Activated CD4-positive, alpha-beta T cell treated with anti-CD3 and anti-CD28 coated beads, Interleukin-2, amount 50 U/mL, for 24 hours (primary cell): ENCODE measurements around the gene ABCA12.
"Not testable (repeated sequence)": the region's sequence is repeated elsewhere in the genome, so short reads cannot be mapped to it uniquely, and the experiment has no call there.

Experiments
- DNase-seq, 2 donors: peaks; one replicate each; pipeline ENCODE4 v3.0.0-alpha.2; 2020; ENCODE audit warnings: low read depth in 1 of 2, low spot score in 1 of 2

Gene ABCA12, protein sequence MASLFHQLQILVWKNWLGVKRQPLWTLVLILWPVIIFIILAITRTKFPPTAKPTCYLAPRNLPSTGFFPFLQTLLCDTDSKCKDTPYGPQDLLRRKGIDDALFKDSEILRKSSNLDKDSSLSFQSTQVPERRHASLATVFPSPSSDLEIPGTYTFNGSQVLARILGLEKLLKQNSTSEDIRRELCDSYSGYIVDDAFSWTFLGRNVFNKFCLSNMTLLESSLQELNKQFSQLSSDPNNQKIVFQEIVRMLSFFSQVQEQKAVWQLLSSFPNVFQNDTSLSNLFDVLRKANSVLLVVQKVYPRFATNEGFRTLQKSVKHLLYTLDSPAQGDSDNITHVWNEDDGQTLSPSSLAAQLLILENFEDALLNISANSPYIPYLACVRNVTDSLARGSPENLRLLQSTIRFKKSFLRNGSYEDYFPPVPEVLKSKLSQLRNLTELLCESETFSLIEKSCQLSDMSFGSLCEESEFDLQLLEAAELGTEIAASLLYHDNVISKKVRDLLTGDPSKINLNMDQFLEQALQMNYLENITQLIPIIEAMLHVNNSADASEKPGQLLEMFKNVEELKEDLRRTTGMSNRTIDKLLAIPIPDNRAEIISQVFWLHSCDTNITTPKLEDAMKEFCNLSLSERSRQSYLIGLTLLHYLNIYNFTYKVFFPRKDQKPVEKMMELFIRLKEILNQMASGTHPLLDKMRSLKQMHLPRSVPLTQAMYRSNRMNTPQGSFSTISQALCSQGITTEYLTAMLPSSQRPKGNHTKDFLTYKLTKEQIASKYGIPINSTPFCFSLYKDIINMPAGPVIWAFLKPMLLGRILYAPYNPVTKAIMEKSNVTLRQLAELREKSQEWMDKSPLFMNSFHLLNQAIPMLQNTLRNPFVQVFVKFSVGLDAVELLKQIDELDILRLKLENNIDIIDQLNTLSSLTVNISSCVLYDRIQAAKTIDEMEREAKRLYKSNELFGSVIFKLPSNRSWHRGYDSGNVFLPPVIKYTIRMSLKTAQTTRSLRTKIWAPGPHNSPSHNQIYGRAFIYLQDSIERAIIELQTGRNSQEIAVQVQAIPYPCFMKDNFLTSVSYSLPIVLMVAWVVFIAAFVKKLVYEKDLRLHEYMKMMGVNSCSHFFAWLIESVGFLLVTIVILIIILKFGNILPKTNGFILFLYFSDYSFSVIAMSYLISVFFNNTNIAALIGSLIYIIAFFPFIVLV (N-terminal part only)

DNA sequence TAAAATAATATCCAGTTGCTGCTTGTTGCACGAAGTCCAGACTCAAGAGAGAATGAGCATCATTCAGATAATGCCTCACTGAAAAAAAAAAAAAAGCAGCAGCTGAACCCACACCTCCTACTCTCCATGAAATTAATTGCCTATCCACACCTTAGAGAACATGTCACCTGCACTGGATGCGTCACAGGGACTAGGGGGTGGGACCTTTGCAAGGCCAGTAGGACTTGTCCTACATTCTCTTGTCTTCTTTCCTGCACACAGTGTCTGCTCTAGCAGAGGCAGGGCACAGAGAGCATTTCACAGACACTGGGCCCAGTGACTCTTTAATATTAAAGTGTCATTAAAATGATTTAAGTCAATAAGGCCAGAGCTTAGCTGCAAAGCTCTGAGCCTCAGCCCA, at the start of gene ABCA12:
Gene ABCA12, minus strand, starts transcription at position 148 of the 400 bp plus-strand sequence. CDS start 418 bp downstream, outside the sequence.
- no peak for DNase-seq

DNA sequence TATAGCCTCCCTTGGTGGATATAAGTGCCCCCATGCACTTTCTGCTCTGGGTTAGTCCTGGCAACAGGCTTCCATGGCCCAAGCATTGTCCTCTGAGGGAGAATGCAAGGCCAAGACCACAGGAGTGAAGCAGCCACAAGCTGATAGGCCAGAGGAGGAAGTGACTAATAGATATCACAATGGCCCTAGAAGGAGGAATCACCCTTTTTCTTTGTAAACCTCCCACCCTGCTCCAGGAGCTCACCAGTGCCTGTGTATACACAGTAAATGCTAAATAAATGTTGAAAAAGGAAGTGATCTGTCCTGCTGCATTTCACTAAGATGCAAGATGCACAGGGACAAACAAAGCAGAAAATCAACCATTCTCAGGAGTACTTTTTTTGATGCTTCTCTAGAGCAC, 49.7 kb upstream of the ABCA12 start:
- no peak for DNase-seq

DNA sequence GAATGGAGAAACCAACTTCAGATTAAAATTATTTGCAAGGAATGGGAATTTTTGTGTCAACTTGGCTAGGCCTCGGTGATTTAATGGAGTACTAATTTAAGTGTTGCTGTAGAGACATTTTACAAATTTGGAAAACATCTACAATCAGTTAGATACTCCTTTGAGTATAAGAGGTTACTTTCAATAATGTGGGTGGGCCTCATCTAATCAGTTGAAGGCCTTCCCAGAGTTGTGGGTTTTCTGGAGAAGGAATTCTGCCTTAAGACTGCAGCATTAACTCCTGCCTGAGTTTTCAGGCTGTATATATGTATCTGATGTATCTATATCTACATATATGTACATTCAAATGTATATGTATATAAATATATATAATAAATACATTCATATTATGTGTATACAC, 47.6 kb upstream of the ABCA12 start:
- no peak for DNase-seq

DNA sequence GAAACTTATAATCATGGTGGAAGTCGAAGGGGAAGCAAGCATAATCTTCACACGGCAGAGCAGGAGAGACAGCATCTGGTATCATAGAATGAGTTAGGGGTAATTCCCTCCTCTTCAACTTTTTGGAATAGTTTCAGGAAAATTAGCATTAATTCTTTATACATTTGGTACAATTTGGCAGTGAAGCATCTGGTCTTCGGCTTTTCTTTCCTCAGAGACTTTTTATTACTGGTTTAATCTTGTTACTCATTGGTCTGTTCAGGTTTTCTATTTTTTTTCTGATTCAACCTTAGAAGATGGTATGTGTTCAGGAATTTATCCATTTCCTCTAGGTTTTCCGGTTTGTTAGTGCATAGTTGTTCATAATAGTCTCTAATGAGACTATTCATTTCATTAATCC, 39.7 kb upstream of the ABCA12 start:
- DNase-seq: no peak

DNA sequence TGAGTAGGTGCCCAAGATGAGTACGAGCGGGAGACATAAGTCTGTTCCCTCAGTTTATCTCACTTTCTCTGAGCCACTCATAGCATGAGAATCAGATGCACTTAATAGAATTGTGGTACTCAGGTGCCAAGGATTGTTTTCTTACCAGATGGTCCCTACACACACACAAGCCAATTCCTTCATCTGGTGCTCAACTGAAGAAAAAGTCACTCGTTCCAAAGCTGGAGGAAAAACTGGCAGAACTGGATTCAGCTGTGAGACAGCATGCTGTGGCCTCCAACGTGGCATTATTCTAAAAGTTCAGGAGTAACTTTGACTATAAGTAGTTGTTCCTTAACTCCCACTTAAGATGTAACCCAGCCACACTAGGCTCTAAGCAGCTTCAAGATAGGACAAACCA, 33.4 kb upstream of the ABCA12 start:
- no peak for DNase-seq

DNA sequence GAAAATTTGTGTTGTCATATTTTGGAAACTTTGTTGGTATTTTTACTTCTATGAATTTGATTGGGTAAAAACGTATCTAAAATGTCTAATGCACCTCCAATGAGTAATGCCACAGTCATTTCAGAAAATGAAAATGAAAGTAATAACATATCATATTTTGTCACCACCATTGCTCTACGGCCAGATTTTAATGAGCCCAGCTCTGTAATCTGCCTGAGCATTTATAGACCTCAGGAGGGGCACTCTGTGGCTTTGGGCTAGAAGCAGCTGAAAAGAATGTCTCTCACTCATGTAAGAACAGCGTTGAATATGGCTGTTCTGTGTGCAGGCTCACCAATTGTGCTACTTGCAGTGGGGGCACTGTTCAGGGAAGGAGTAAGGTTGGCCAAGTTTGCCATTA, 32.7 kb upstream of the ABCA12 start:
- DNase-seq: no peak

DNA sequence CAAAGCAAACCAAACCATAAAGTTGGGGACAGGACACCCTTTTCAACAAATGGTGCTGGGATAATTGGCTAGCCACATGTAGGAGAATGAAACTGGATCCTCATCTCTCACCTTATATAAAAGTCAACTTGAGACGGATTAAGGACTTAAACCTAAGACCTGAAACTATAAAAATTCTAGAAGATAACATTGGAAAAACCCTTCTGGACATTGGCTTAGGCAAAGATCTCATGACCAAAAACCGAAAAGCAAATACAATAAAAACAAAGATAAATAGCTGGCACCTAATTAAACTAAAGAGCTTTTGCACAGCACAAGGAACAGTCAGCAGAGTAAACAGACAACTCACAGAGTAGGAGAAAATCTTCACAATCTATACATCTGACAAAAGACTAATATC, 28.1 kb upstream of the ABCA12 start:
- not testable (repeated sequence) for DNase-seq

DNA sequence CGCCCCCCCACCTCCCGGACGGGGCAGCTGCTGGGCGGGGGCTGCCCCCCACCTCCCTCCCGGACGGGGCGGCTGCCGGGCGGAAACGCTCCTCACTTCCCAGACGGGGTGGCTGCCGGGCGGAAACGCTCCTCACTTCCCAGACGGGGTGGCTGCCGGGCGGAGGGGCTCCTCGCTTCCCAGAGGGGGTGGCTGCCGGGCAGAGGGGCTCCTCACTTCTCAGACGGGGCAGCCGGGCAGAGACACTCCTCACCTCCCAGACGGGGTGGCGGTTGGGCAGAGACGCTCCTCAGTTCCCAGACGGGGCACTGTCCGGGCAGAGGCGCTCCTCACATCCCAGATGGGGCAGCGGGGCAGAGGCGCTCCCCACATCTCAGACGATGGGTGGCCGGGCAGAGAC, 24.9 kb upstream of the ABCA12 start:
- DNase-seq: not testable (repeated sequence)

DNA sequence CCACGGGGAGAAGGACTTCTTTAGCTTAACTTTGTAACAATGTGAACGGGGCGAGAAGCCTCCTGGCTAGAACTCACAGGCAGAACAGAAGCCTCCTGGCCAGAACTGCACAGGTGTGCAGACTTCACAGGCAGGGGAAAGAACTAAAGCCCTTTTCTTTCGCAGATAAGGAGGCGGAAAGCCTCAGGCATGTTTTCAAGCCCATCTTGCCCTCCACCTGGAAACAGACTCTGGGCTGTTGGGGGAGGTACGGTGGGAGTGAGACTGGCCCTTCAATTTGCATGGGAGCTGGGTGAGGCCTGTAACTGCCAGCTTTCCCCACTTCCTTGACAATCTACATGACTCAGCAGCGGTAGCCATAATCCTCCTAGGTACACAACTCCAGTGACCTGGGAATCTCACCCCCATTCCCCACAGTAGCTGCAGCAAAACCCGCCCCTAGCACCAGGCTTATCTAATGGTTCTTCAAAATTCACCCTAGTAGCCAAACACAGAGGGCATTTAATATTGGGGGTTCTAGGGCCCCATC, 22.9 kb upstream of the ABCA12 start:
- no peak for DNase-seq

DNA sequence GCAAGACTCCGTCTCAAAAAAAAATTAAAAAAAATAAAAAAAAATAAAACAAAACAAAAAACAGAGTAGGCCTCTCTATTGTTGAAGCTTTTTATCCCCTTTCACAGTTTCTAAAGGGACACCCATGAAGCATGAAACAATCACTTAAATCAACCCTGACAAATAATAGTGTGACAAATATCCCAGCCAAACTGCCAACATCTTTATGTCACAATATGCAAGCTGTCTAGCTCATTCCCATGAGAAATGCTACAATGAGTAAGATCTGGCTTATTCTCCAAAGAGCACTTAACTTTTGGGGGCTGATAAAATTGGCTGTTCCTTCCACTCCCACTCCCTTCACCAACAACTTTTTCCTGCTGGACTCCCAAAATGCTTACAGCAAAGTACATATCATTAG, 21.7 kb upstream of the ABCA12 start:
- DNase-seq: no peak

DNA sequence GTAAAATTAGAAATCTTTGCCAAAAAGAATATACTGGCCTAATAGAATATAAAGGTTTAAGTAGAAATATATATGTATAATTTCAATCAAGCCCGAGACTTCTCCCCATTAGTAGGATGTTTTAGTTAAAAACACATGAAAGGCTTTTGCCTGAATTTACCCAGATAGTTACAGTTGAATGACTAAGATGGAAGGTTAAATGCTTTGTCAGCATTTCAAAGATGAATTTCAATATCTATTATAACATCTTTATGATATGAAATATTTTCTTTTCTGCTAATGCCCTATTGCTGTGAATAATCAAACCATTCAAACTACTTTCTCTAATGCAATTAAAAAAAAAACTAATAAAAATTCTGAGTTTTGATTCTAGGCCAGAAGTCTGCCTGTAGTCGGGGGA, 18.0 kb upstream of the ABCA12 start:
- no peak for DNase-seq

DNA sequence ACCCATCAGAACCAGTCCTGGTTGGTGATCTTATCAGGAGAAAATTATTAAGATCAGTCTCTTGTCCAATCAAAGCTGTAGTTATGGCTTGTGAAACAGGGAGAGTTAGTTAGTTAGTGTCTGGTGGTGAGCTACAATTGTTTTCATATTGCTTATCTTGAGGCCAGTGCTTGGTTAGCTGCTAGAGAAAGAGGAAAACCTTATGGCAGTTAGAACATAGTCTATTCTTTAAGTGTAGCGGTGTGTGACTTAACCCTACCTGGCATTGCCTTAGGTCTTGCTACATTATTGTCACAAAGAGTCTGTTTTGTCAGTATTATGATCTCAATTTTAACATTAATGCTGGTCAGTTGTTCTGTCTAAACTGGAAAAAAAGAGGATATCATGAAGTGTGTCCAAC, 11.5 kb upstream of the ABCA12 start:
- no peak for DNase-seq

DNA sequence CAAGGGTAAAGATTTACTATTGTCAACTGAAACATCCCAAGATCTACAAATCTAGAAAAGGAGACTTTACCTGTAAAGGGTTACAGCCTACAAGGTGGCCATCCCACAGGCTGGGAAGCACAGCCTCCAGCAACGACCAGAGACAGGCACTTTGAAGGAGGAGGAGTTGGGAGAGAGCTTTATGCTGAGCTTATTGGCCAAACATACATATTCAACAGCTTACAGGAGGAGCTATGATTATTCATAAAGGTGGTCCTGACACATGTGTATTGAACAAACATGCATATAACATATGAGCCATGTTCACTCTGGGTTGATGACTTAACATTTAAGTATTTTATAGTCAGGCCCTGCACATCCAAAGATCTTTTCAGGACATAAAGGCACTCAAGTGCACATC, 11.1 kb upstream of the ABCA12 start:
- DNase-seq: no peak

DNA sequence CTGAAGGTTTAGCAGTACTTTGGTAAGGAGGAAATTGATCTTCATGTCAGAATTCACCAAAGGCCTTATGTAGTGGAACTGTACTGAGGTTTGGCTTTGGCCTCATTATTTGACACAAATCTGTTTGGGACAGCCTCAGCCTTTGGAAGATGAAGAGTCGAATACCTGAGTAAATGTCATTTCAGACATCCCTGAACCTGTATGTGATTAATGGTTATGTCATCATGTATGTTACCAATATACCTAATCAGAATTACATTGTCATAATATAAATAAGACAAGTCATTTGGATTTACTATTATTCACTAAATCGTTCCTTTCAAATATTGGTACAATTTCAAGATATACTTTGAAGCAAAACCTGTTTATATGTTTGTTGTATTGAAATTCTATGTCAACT, 10.6 kb upstream of the ABCA12 start:
- DNase-seq: no peak

DNA sequence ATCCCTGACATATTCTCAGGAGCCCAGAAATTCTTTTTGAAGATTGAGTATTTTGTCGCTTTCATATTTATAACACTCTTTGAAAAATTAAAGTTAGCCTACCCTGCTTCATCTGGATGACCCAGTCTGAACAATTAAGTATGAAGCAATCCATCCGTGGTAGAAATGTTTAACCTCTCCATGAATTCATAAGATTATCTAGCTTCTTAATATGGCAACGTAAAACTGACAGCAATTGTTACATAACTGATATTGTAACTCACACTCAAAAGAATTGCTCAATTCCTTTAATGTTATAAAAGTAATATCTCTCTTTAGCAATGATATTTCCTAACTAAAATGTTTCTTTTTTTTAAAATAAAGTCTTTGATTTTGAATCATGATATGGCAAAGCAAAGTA, 7.2 kb upstream of the ABCA12 start:
- no peak for DNase-seq

DNA sequence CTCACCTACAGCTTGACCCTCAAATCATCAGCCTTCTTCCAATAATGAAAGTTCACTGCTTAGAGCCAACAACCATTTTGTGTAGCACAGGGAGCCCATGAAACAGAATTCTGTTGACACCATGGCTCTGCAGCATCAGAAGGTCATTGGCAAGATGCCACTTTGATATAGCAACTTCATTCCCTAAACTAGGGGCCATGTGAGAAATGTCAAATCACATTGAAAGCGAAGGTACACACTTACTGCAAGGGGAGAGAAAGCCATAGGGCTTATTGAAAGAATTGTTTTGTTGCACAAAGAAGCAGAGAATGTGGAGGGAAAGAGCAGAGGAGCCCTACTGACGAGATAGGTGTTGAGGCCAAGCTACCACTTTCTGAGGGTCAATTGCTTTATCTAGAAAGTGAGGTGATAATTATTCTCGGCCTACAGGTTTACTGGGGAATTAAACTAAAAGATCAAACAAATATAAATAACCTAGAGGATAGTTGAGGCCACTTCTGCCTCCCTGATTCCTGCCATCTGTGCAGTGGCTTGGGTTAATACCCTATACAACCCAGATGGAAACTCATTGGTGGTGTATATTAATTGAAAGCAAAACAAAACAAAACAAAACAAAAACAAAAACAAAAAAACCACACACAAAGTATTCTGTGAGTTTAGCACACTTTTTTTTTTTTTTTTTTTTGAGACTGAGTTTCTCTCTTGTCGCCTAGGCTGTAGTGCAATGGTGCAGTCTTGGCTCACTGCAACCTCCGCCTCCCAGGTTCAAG, 5.9 kb upstream of the ABCA12 start:
- DNase-seq: no peak

DNA sequence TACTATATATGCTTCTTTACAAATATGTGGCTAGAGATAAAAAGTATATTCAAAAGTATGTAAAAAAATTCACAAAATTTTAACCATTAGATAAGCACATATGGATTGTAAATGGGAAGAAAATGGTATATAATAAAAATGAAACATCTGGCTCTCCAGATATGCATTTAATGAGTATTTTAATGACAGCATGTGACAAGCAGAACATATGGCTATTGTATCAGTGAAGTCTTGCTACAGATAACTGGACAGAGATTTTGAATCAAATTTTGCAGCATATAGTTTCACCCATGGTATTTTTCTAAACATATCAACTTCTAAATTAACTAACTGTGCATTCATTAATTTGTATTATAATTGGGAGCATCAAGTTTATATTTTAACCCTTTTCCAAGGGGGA, 5.0 kb upstream of the ABCA12 start:
- DNase-seq: no peak

DNA sequence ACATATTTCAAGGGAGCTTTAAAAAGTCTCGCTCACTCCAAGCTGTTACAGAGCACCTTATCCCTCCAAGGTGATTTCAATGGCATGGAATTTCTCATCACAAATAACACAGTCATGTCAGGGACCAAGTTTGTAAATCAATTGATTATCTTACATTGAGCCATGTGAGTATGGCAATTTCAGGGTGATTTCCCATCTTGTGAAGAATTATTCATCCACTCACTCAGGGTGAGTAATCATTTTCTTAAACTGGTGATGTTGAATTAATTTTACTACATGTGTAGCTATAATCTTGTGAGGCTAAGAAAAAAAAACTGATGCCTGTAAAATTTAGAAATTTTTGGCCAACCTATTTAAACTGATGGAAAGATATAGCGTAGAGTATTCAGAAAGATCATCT, 3.3 kb upstream of the ABCA12 start:
- DNase-seq: no peak

DNA sequence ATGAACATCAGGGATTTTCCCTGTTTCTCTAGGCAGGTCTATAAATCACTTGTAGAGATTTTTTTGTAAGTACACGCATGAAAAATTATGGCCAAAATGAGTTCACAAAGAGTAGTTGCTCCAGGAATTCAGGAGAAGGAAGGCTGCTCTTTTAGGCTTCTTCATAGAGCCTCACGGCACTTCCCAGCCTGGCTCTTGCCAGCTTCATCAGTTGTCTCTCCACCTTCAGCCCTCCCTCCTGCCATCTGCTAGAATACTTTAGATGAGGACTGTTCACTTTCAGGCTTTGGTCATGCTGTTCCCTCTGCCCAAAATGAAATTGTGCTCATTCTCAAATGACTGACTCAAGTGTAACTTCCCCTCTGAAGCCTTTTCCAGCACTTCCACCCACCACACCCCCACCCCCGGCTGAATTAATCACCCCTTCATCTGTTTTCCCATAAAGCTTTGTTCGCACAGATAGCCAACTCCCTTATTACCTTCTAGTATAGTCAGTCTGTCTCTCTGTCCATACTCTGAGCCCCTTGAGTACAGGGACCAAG, 1.8 kb upstream of the ABCA12 start:
- no peak for DNase-seq

DNA sequence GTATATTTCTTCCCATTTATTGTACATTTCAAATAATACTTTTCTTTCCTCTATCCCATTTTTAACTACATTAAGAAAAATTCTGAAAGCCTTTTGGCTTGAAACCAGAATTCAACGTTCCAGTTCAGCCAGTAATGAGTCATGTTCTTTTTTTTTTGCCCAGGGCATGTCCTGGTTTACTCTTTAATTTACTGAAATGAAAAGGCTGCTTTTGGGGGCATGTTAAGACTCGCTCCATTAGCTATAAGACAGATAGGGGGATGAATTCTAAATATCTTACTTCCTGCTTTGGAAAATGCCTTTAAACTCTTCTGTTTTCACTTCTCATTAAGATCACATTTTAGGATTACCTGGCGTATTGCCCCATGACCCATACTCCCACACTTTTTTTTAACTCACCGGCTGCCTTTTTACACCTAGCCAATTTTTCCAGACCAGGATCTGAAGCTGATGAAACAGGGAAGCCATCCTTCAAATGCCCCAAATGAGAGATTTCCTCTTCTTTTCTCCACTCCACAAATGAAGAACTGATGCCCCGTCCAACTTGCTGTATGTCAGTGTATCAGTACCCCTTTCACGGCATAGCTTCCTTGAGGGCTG, 585 bp downstream of the ABCA12 start:
- DNase-seq: no peak
